HFFc6 (cell line): Measurements from ENCODE around the gene GRM4. TPM values are rescaled to one million over a fixed set of nuclear protein-coding genes. Genes with fewer than 3 reads are reported as not detected.

Experiments used
- DNase-seq: peaks from one replicate; pipeline ENCODE4 v3.0.0-alpha.2; 2018
- H3K27ac Mint-ChIP-seq: 2 replicates; pipeline ENCODE4 v1.8.0; 2020; ENCODE audit warnings: mild to moderate bottlenecking, mixed read lengths
- H3K27me3 Mint-ChIP-seq: 2 replicates; pipeline ENCODE4 v1.8.0; 2021; ENCODE audit warnings: mild to moderate bottlenecking, moderate library complexity, mixed read lengths; ENCODE audit not compliant: insufficient read depth
- H3K36me3 Mint-ChIP-seq: 2 replicates; pipeline ENCODE4 v1.8.0; 2021; ENCODE audit warnings: low read depth, mixed read lengths
- H3K4me1 Mint-ChIP-seq: 2 replicates; pipeline ENCODE4 v1.8.0; 2020; ENCODE audit warnings: low read depth, mixed read lengths
- H3K4me3 Mint-ChIP-seq: 2 replicates; pipeline ENCODE4 v1.8.0; 2020; ENCODE audit warnings: mild to moderate bottlenecking, moderate library complexity, mixed read lengths
- H3K9me3 Mint-ChIP-seq: 2 replicates; pipeline ENCODE4 v1.8.0; 2020; ENCODE audit warnings: mild to moderate bottlenecking, mixed read lengths
- total RNA-seq, 6 experiments: library from RNA; stranded (reverse); fragmentation: NEBNext Ultra II Directional; extraction: Animal tissue kit (Norgen Biotek cat#: 25700); gene quantifications; 2 replicates in 1 of 6; 3 replicates in 5 of 6; pipeline ENCODE4 v1.2.3, GENCODE V29; 2021
- TF ChIP-seq, protein P1 (sequence below): fragments of 200-600 bp; sonication (generic); IDR thresholded peaks from 2 replicates; pipeline ENCODE4 v1.5.0; 2021; ENCODE audit warnings: antibody characterized with exemption, mild to moderate bottlenecking

Gene GRM4
- total RNA-seq, 6 experiments from 2014 or later: 0.12 to 0.14 TPM; not detected in 4

DNA sequence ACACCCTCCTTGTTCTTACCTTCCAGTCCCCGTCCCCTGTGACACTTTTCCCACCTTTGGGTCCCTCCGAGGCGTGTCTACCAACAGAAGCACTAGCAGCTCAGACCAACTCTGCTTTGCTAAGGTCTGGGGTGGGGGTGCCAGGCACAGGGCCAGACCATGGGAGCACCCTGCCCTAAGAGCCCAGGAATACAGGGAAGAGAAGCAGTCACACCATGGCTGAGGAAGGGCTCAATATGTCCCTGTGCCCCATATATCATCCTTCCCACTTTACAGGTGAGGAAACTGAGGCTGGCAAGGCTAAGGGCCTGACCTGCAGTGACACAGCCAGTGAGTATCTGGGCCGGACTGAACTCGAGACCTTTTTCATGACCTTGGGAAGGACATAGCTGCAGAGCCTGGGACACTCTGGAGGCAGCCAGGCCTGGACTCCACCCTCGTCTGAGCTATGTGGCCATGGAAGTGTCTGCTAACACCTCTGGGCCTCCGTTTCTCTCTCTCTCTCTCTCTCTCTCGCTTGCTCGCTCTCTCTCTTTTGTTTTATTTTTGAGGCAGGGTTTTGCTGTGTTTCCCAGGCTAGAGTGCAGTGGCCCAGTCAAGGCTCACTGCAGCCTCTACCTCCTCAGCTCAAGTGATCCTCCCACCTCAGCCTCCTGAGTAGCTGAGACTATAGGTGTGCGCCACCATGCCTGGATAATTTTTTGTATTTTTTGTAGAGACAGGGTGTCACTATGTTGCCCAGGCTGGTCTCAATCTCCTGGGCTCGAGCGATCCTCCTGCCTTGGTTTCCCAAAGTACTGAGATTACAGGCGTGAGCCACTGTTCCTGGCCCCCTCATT lies 156.7 kb downstream of the GRM4 start:
- TF ChIP-seq, protein P1, sequence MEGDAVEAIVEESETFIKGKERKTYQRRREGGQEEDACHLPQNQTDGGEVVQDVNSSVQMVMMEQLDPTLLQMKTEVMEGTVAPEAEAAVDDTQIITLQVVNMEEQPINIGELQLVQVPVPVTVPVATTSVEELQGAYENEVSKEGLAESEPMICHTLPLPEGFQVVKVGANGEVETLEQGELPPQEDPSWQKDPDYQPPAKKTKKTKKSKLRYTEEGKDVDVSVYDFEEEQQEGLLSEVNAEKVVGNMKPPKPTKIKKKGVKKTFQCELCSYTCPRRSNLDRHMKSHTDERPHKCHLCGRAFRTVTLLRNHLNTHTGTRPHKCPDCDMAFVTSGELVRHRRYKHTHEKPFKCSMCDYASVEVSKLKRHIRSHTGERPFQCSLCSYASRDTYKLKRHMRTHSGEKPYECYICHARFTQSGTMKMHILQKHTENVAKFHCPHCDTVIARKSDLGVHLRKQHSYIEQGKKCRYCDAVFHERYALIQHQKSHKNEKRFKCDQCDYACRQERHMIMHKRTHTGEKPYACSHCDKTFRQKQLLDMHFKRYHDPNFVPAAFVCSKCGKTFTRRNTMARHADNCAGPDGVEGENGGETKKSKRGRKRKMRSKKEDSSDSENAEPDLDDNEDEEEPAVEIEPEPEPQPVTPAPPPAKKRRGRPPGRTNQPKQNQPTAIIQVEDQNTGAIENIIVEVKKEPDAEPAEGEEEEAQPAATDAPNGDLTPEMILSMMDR: no peak

DNA sequence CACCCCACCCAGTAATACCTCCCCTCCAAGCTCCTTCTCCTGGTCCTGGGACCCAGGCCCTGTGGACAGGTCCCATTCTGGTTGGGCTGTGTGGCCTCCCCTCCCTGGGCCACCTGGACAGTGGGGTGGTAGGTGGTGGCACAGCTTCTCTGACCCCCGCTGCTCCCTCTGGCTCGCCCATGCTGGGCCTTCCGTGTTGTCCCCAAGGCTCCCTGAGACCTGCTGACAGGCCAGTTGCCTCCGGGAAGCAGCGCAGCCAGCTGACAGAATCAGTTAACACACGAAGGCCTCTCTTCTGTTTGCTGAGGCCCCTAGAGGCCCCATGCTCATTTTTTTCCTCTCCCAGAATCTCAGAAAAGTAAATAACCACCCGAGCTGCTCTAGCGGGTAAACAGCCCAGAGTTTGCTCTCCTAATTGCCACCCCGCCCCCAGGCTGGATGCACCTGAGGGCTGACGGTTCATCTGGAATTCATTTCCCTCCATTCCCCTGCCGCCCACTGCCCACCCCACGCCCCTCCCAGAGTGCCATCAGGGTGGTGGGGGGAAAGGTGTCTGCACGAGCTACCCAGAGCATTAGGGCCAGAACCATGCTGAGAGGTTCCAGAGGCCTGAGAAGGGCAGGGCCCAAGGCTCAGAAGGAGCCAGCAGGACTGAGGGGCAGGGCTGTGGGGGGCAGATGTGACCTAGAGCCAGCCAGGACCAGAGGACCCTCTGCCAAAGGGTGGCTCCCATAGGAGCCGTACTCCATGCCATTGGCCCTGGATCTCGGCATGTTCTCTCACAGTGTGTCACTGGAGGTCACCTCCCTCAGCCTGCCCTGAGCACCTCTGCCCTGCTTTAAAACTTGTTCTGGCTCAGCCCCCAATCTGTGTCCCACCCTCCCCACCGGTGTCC lies 157.5 kb downstream of the GRM4 start:
- Mint-ChIP-seq H3K9me3 (peaks cover 4% of the 10 kb centered on the region; the same call in 1 of the 2 replicates), H3K27ac (no peak overlapping the region), H3K4me3 (no peak overlapping the region), H3K4me1 (no peaks in the 10 kb centered on the region), H3K27me3 (peaks cover 50% of the 10 kb centered on the region), H3K36me3 (no peaks in the 10 kb centered on the region)
- TF ChIP-seq, protein P1: no peak
- no peak for DNase-seq

More for the DNA sequence above, 156.7 kb downstream of the GRM4 start:
- Mint-ChIP-seq H3K36me3 (no peaks in the 10 kb centered on the region), H3K9me3 (peaks cover 4% of the 10 kb centered on the region; the same call in 1 of the 2 replicates), H3K4me3 (no peak overlapping the region), H3K27ac (no peak overlapping the region), H3K27me3 (peaks cover 51% of the 10 kb centered on the region), H3K4me1 (no peaks in the 10 kb centered on the region)
- DNase-seq: no peak

DNA sequence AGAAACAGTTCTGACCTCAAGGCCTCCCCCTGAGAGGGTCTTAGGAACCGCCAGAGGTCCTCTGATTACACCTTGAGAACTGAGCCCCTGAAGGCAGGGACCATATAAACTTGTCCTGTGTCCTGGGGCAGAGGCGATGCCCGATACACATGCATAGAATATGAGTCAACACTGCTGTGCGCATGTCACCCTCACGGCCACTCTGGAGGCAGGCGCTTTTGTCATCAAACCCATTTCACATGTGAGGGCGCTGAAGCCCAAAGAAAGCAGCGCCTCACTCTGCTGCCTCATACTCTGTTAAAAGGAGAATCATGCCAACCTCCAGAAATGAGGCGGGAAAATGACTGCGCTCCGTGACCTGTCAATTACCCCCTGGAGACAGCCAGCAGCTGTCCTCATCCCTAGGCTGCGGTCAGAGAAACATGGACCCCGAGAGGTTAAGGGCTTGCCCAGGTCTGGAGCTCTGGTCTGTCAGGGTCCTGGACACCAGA lies 158.3 kb downstream of the GRM4 start:
- Mint-ChIP-seq H3K4me3 (no peak overlapping the region), H3K27me3 (peaks cover 51% of the 10 kb centered on the region), H3K9me3 (peaks cover 4% of the 10 kb centered on the region; the same call in 1 of the 2 replicates), H3K27ac (no peak overlapping the region), H3K36me3 (no peaks in the 10 kb centered on the region), H3K4me1 (no peaks in the 10 kb centered on the region)
- TF ChIP-seq, protein P1: no peak
- DNase-seq: no peak

DNA sequence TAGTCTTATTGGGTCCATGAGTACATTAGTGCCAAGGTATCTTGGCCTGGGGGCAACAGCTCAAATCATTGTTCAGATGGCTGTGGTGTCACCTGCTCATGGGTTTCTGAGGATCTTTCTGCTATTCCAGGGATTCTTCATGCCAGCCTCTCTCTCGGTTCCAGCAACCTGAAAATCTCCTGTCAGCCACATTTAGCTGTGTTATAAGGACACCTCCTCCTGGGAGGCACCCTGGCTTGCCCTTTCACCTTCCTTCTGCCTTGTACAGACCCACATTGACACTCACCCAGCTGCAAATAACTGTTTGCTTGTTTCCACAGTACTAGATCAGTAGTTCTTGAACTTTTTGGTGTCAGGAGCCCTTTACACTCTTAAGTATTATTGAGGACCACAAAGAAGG lies 159.9 kb downstream of the GRM4 start:
- no peak overlapping the region for H3K27ac Mint-ChIP-seq
- no peaks in the 10 kb centered on the region for H3K4me1 Mint-ChIP-seq
- DNase-seq: no peak
- H3K36me3 Mint-ChIP-seq: no peaks in the 10 kb centered on the region
- peaks cover 4% of the 10 kb centered on the region; the same call in 1 of the 2 replicates for H3K9me3 Mint-ChIP-seq
- TF ChIP-seq, protein P1: no peak
- peaks cover 41% of the 10 kb centered on the region for H3K27me3 Mint-ChIP-seq
- H3K4me3 Mint-ChIP-seq: no peak overlapping the region

DNA sequence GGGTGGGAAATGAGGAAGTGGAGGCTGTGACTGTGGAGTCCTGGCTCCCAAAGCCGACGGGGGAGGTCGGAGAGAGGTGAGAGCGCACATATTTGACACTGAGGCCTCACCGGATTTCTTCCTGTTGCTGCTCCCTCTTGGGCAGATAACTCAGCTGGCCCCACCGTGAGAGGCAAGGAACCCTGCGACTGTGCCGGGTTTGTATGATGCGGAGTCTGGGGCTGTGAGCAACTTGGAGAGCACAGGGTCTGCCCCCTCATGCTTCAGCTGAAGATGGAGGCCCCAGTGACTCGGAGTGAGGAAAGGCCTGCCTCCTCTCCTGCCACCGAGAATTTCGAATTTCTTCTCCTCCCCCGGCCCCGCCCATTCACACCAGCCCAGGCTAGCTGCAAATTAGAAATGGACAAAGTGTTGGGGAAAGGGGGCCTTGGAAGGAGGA lies 160.6 kb downstream of the GRM4 start:
- Mint-ChIP-seq H3K9me3 (peaks cover 4% of the 10 kb centered on the region; the same call in 1 of the 2 replicates), H3K27ac (no peak overlapping the region), H3K4me3 (no peak overlapping the region), H3K4me1 (no peaks in the 10 kb centered on the region), H3K36me3 (no peaks in the 10 kb centered on the region), H3K27me3 (peaks cover 43% of the 10 kb centered on the region)
- DNase-seq: no peak
- TF ChIP-seq, protein P1: no peak
